ENCODE measurements around the gene NEIL1. TPM values are rescaled to one million over a fixed set of nuclear protein-coding genes. Genes with fewer than 3 reads are reported as not detected.

Gene NEIL1
- total and polyA plus RNA-seq, 8 donors: 9.1 to 97.5 (median 23.2) TPM

DNA sequence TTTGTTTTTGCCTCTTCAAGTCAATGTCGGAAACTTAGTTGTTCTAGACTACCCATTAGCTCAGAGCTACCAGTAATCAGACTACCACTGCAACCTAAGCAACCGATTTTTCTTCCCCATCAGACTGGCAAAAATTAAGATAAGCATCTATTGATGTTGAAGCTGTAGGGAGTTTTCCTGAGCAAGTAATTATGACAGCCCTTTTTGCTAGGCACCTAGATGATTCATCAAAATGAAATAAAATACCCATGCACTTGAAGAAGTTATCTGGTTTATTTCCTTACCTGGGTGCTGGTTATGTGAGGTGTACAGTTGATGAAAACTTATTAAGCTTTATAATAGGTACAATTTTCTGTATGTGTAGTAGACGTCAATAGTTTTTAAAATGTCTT lies 11.5 kb upstream of the NEIL1 start:
- no peaks in the 10 kb centered on the region for H3K36me3 ChIP-seq
- FAIRE-seq (no peak), DNase-seq (no peak), ATAC-seq (no peak)
- no peaks in the 10 kb centered on the region for H3K27me3 ChIP-seq
- 28 to 29% methylated on average over 3 of the region's 3 CpGs for WGBS, 2 donors
- no peak for TF ChIP-seq CTCF (IDR thresholded peaks at IDR 0.05)
- H3K9me3 ChIP-seq: no peaks in the 10 kb centered on the region
- H3K27ac ChIP-seq: peak overlapping the region in 1 of 4 donors; percentile 8
- H3K4me1 ChIP-seq: peaks cover 0 to 6% (median 5%) of the 10 kb centered on the region in 3 donors
- H3K4me3 ChIP-seq: peak overlapping the region in 2 of 4 donors; percentile 79 to 98
- intact Hi-C loops (cut with DNase I): no loop called here

GRCh38 chr15:75335705-75336355 lies 11.0 kb upstream of the NEIL1 start, which contains the start of gene COMMD4:
COMMD4 (plus strand) TSS chr15:75336063; CDS start chr15:75336090, 27 bp downstream.
- Histone ChIP-seq H3K27me3 (no peaks in the 10 kb centered on the region), H3K9me3 (no peaks in the 10 kb centered on the region), H3K4me3 (peak within 1 kb of the TSS; percentile 68 to 98 (median 75)), H3K27ac (peak within 1 kb of the TSS in 1 of 4 donors; percentile 8), H3K4me1 (peaks cover 0 to 6% (median 5%) of the 10 kb centered on the region in 3 donors), H3K36me3 (no peaks in the 10 kb centered on the region)
- ATAC-seq: peak; percentile 95 to 98 (median 98)
- DNase-seq: peak; percentile 95 to 99 (median 96)
- peak; percentile 5 for FAIRE-seq
- TF ChIP-seq CTCF (IDR thresholded peaks at IDR 0.05): no peak
- 1% methylated on average over 42 of the region's 42 CpGs for WGBS, 2 donors
- intact Hi-C loops (cut with DNase I): no loop called here

- no peak overlapping the region for H3K27ac ChIP-seq
- H3K4me3 ChIP-seq: no peak overlapping the region
- H3K36me3 ChIP-seq: no peaks in the 10 kb centered on the region
- DNase-seq (no peak), ATAC-seq (no peak), FAIRE-seq (no peak)
- H3K9me3 ChIP-seq: no peaks in the 10 kb centered on the region
- H3K4me1 ChIP-seq: peaks cover 0 to 6% (median 5%) of the 10 kb centered on the region in 3 donors
- WGBS, 2 donors: 89 to 92% methylated on average over 11 of the region's 11 CpGs
- no peaks in the 10 kb centered on the region for H3K27me3 ChIP-seq
- intact Hi-C loops (cut with DNase I): no loop called here
- no peak for TF ChIP-seq CTCF (IDR thresholded peaks at IDR 0.05)
Measured at GRCh38 chr15:75338661-75339240, 8.1 kb upstream of the NEIL1 start.

DNA sequence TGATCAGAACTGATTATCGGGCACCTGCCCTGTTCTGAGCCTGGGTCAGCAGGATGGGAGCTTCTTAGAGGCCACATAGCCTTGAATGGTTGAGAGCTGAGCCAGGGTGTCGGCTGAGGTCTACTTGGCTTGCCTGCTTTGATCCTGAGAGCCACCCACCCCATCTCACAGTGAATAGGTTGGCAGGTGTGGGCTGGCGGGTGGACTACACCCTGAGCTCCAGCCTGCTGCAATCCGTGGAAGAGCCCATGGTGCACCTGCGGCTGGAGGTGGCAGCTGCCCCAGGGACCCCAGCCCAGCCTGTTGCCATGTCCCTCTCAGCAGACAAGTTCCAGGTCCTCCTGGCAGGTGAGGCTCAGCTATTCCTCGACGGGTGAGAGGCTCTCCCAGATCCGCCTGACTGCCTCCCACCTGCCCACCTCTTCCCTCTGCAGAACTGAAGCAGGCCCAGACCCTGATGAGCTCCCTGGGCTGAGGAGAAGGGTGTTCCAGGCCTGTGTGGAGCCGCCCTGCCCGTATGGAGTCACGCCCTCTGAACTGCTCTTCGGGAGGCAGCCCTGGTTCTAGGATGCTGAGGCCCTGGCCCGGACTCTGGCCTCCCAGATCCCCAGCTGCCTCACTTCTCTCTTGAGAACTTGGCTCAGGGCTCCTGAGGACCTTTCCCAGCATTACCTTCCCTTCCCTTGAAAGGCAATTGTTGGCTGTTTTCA lies 7.2 kb upstream of the NEIL1 start:
- Histone ChIP-seq H3K36me3 (no peaks in the 10 kb centered on the region), H3K27ac (no peak overlapping the region), H3K9me3 (no peaks in the 10 kb centered on the region), H3K4me3 (no peak overlapping the region), H3K4me1 (peaks cover 0 to 6% (median 5%) of the 10 kb centered on the region in 3 donors), H3K27me3 (no peaks in the 10 kb centered on the region)
- ATAC-seq (no peak), FAIRE-seq (no peak), DNase-seq (peak in 1 of 6 donors; percentile 7)
- intact Hi-C loops (cut with DNase I): no loop called here
- no peak for TF ChIP-seq CTCF (IDR thresholded peaks at IDR 0.05)
- 91 to 94% methylated on average over 13 of the region's 13 CpGs for WGBS, 2 donors

Data from pancreas (tissue), 10 donors.